GM12875 (cell line): ENCODE data around the gene ARAF.

ENCODE experiments used
- H3K4me3 ChIP-seq: one replicate; pipeline ENCODE4 v1.5.1; 2011; ENCODE audit warnings: low read depth, low read length, control low read depth
- CTCF ChIP-seq: IDR thresholded peaks from 2 replicates; pipeline ENCODE4 v1.5.1; 2011; ENCODE audit warnings: low read depth, mild to moderate bottlenecking, control low read depth, inconsistent platforms, low read length, moderate library complexity, borderline replicate concordance; ENCODE audit not compliant: insufficient read depth

The ARAF gene

GRCh38 chrX:47574076-47574546, 13.1 kb downstream of the ARAF start:
- H3K4me3 ChIP-seq = no peak overlapping the region
- no peak for TF ChIP-seq CTCF

- no peak overlapping the region for H3K4me3 ChIP-seq
- no peak for TF ChIP-seq CTCF
Measured at GRCh38 chrX:47574547-47575301, 13.7 kb downstream of the ARAF start.

- TF ChIP-seq CTCF = no peak
Measured at GRCh38 chrX:47576021-47576898, 15.3 kb downstream of the ARAF start.

GRCh38 chrX:47577424-47577823, 16.4 kb downstream of the ARAF start:
- TF ChIP-seq CTCF = no peak
- no peak overlapping the region for H3K4me3 ChIP-seq

More at GRCh38 chrX:47576021-47576898, 15.3 kb downstream of the ARAF start:
- H3K4me3 ChIP-seq = no peak overlapping the region

GRCh38 chrX:47577901-47578300, 16.9 kb downstream of the ARAF start:
- no peak overlapping the region for H3K4me3 ChIP-seq
- TF ChIP-seq CTCF = no peak

- no peak for TF ChIP-seq CTCF
- no peak overlapping the region for H3K4me3 ChIP-seq
Measured at GRCh38 chrX:47578692-47579091, 17.7 kb downstream of the ARAF start.
